NT2/D1 (cell line): ENCODE measurements around the gene SLC9A3.

Experiments
- YY1 ChIP-seq: IDR thresholded peaks from 2 replicates; pipeline ENCODE4 v1.6.1; 2011; ENCODE audit not compliant: insufficient read length, insufficient read depth
- ZNF274 ChIP-seq: IDR thresholded peaks from 2 replicates; pipeline ENCODE4 v1.6.1; 2011; ENCODE audit warnings: mild to moderate bottlenecking, low read depth, low read length

DNA sequence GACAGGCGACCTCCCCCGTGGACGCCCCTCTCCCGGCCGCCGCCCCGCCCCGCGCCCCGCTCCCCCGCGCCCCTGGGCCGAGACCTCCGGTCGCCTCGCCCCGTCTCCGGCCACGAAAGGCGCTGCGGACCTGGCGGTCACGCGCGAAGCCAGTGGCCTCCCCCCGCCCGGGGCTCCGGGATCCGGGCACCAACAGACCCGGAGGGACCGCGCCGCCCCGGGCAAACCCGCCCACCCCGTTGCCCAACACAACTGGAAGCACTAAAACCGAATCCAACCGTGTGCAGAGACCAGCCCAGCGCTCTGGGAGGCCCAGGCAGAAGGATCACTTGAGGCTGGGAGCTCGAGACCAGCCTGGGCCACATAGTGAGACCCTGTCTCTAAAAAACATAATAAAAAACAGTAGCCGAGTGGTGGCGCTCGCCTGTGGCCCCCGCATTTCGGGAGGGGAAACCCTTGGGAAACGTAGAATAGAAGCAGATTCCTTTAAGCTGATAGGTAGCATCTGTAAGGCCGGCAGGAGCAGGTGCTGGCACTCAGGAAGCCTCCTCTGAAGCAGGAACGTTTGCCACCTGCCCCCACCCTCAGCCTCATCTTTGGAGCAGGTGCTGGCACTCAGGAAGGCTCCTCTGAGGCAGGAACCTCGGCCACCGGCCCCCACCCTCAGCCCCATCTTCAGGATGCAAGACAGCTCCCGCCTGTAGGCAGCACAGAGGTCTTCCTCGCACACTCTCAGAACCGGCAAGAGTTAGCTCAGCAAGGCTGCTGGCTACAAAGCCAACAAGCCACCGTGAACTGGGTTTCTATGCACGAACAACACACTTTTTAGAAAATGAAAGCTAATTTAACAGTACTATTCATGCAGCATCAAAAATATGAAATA lies 4.6 kb upstream of the SLC9A3 start:
- TF ChIP-seq YY1 (no peak), ZNF274 (no peak)
